K562 (cell line): ENCODE data around the gene CLDN15. TPM values are rescaled to one million over a fixed set of nuclear protein-coding genes. Genes with fewer than 3 reads are reported as not detected.

ENCODE experiments used
- ARID2 ChIP-seq: fragments of 450-650 bp; IDR thresholded peaks from 2 replicates; pipeline ENCODE4 v1.6.1; 2017; ENCODE audit warnings: antibody characterized with exemption, mild to moderate bottlenecking
- ARNT ChIP-seq, 2 experiments: fragments of 450-650 bp; IDR thresholded peaks; 2 replicates each; pipeline ENCODE4 v1.6.1; 2016; ENCODE audit warnings: mild to moderate bottlenecking in 1 of 2
- CAMTA2 ChIP-seq: fragments of 250-450 bp; sonication (Bioruptor Pico); conservative IDR thresholded peaks from 2 replicates; pipeline ENCODE4 v1.5.1; 2022
- CHD2 ChIP-seq: IDR thresholded peaks from 2 replicates; pipeline ENCODE4 v1.6.1; 2011; ENCODE audit warnings: low read depth, low read length
- EWSR1 ChIP-seq: fragments of 450-650 bp; IDR thresholded peaks from 2 replicates; pipeline ENCODE4 v1.6.1; 2018; ENCODE audit warnings: borderline replicate concordance, mild to moderate bottlenecking, low read depth, moderate library complexity; ENCODE audit not compliant: partially characterized antibody
- GATAD2B ChIP-seq: fragments of 450-650 bp; IDR thresholded peaks from 2 replicates; pipeline ENCODE4 v1.6.1; 2017; ENCODE audit warnings: mild to moderate bottlenecking, borderline replicate concordance
- HMG20A ChIP-seq: fragments of 450-650 bp; formaldehyde crosslinking; conservative IDR thresholded peaks from 2 replicates; pipeline ENCODE4 v1.4.0; 2020; ENCODE audit warnings: mild to moderate bottlenecking, mixed read lengths
- MAZ ChIP-seq, 2 experiments: fragments of 450-650 bp in 1 of 2; sonication (generic) in 1 of 2; formaldehyde crosslinking; IDR thresholded peaks in 1 of 2; conservative IDR thresholded peaks in 1 of 2; 2 replicates each; pipeline versions ENCODE4 v1.4.0 to v1.5.0; 2020; ENCODE audit warnings: mild to moderate bottlenecking in 1 of 2, missing genetic modification reagents in 1 of 2
- MEF2A ChIP-seq: IDR thresholded peaks from 2 replicates; pipeline ENCODE4 v1.6.1; 2011; ENCODE audit warnings: low read depth, mild to moderate bottlenecking, low read length, moderate library complexity; ENCODE audit not compliant: control insufficient read depth
- MYBL2 ChIP-seq, 2 experiments: fragments of 450-650 bp in 1 of 2; sonication (generic) in 1 of 2; formaldehyde crosslinking in 1 of 2; IDR thresholded peaks; 2 replicates each; pipeline versions ENCODE4 v1.6.1 to v1.8.1; 2017 to 2022; ENCODE audit warnings: borderline replicate concordance in 1 of 2, inconsistent platforms in 1 of 2, low read depth in 1 of 2, mild to moderate bottlenecking in 1 of 2, missing genetic modification reagents in 1 of 2, moderate library complexity in 1 of 2
- NR1H2 ChIP-seq: sonication (generic); formaldehyde crosslinking; IDR thresholded peaks from 2 replicates; pipeline ENCODE4 v1.4.0; 2020; ENCODE audit warnings: mild to moderate bottlenecking, missing genetic modification reagents
- NR2F6 ChIP-seq: fragments of 450-650 bp; formaldehyde crosslinking; IDR thresholded peaks from 2 replicates; pipeline ENCODE4 v1.4.0; 2020; ENCODE audit warnings: mild to moderate bottlenecking
- POLR2H ChIP-seq: IDR thresholded peaks from 2 replicates; pipeline ENCODE4 v1.6.1; 2016; ENCODE audit warnings: missing genetic modification characterization, low read depth, mild to moderate bottlenecking, control low read depth, missing compliant biosample characterization, moderate library complexity
- TFE3 ChIP-seq: fragments of 450-650 bp; formaldehyde crosslinking; IDR thresholded peaks from 2 replicates; pipeline ENCODE4 v1.4.0; 2020; ENCODE audit warnings: mild to moderate bottlenecking, mixed read lengths
- ZEB2 ChIP-seq: fragments of 450-650 bp; IDR thresholded peaks from 2 replicates; pipeline ENCODE4 v1.6.1; 2016
- ZKSCAN8 ChIP-seq: fragments of 200-800 bp; sonication (Bioruptor generic); IDR thresholded peaks from 2 replicates; pipeline ENCODE4 v1.6.1; 2016; ENCODE audit warnings: missing genetic modification characterization, missing compliant biosample characterization
- ZNF175 ChIP-seq: fragments of 200-800 bp; sonication (Bioruptor generic); IDR thresholded peaks from 2 replicates; pipeline ENCODE4 v1.6.1; 2016; ENCODE audit warnings: low read depth, mild to moderate bottlenecking, missing genetic modification characterization, missing compliant biosample characterization
- polyA plus RNA-seq, 8 experiments: library from polyadenylated mRNA; depleted of rRNA in 4 of 8; stranded (reverse) in 5 of 8; unstranded in 3 of 8; fragments of >200 nt; fragmentation: Nextera tagmentation in 2 of 8; fragmentation: Illumina TruSeq in 1 of 8; extraction: Ambion mirVana in 2 of 8; extraction: Trizol in 1 of 8; gene quantifications; 2 replicates each; pipeline versions ENCODE4 v1.2.1 to v1.2.3, GENCODE V29; 2011 to 2014; ENCODE audit warnings: inconsistent platforms in 1 of 8, missing spikeins in 1 of 8
- total RNA-seq, 7 experiments: library from RNA; depleted of rRNA in 6 of 7; stranded (reverse); fragments of >200 nt in 6 of 7; fragmentation: Illumina TruSeq in 2 of 7; extraction: Trizol in 2 of 7; gene quantifications; 2 replicates each; pipeline versions ENCODE4 v1.2.1 to v1.2.3, GENCODE V29; 2011 to 2021; ENCODE audit warnings: low replicate concordance in 1 of 7
- TF ChIP-seq, protein P1 (sequence below): sonication (generic); formaldehyde crosslinking; IDR thresholded peaks from 2 replicates; pipeline ENCODE4 v1.5.0; 2020; ENCODE audit warnings: missing genetic modification reagents
- TF ChIP-seq, protein P2 (sequence below): fragments of 250-450 bp; sonication (Bioruptor Pico); IDR thresholded peaks from 2 replicates; pipeline ENCODE4 v1.5.0; 2021

CLDN15 gene
- total and polyA plus RNA-seq, 9 of the 15 experiments (the other 6 are each of a cell fraction or from before 2014, with no cell fraction given) = 0.32 to 14.5 (median 7.4) TPM

DNA sequence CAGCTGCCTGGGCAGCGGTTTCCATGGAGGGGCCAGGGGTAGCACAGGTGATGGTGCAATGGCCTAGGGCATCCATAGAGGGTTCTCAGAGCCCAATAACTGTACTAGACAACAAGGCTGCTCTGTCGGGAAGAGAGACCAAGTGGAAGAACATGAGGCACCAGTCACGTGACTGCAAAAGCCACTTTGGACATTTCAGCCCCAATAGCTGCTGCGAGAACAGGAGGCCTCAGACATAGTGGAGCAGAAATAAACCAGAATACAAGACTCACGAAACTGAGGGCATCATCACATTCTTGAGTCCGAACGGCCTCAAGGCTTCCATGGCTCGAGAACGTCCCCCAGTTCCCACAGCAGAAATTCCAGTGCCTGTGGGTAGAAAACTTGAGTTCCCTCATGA is 39.6 kb upstream of the CLDN15 start (continued):
- TF ChIP-seq, protein P1, sequence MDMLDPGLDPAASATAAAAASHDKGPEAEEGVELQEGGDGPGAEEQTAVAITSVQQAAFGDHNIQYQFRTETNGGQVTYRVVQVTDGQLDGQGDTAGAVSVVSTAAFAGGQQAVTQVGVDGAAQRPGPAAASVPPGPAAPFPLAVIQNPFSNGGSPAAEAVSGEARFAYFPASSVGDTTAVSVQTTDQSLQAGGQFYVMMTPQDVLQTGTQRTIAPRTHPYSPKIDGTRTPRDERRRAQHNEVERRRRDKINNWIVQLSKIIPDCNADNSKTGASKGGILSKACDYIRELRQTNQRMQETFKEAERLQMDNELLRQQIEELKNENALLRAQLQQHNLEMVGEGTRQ (CRISPR knock-in tag) = peak; percentile 72
- TF ChIP-seq CHD2 (no peak), GATAD2B (no peak), ARID2 (no peak), MYBL2 (IDR thresholded peaks at IDR 0.05; ENCODE audit: low read depth) (no peak), MYBL2 (CRISPR knock-in tag; IDR thresholded peaks at IDR 0.05; ENCODE audit: borderline replicate concordance) (no peak), MEF2A (no peak), MAZ (CRISPR knock-in tag; conservative IDR thresholded peaks at IDR 0.05 in 1 of 2, IDR thresholded peaks at IDR 0.05 in 1 of 2) (no peak), ARNT (IDR thresholded peaks at IDR 0.05) (no peak), EWSR1 (no peak), NR2F6 (CRISPR knock-in tag) (no peak), POLR2H (tag) (no peak), ZKSCAN8 (no peak), NR1H2 (CRISPR knock-in tag) (no peak), ZEB2 (no peak), ZNF175 (CRISPR knock-in tag) (no peak), HMG20A (no peak), TFE3 (CRISPR knock-in tag) (peak; percentile 83), CAMTA2 (CRISPR knock-in tag) (no peak)
- TF ChIP-seq, protein P2, sequence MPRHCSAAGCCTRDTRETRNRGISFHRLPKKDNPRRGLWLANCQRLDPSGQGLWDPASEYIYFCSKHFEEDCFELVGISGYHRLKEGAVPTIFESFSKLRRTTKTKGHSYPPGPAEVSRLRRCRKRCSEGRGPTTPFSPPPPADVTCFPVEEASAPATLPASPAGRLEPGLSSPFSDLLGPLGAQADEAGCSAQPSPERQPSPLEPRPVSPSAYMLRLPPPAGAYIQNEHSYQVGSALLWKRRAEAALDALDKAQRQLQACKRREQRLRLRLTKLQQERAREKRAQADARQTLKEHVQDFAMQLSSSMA (CRISPR knock-in tag) = no peak
